ENCODE data around the gene ELAPOR2. TPM values are rescaled to one million over a fixed set of nuclear protein-coding genes. Genes with fewer than 3 reads are reported as not detected.

Gene ELAPOR2
- polyA plus RNA-seq, 1 of the 3 experiments (the other 2 are of a cell fraction): 8.8 TPM

- no peak overlapping the region for H3K4me3 ChIP-seq (ENCODE audit: low read depth in 2 of 2, low read length in 1 of 2)
- POLR2A ChIA-PET: no interaction called here
- H3F3A ChIP-seq (replicated peaks; ENCODE audit: insufficient read depth): no peaks in the 10 kb centered on the region
- H3K9ac ChIP-seq: no peak overlapping the region
- no peak overlapping the region for H3K4me2 ChIP-seq
- no peak overlapping the region for H3K27ac ChIP-seq (ENCODE audit: low read depth in 2 of 2, low read length in 1 of 2)
- peaks cover 74% of the 10 kb centered on the region for H3K79me2 ChIP-seq (ENCODE audit: insufficient read depth)
- H3K4me1 ChIP-seq (ENCODE audit: control insufficient read depth in 1 of 2, insufficient read depth in 2 of 2, low read depth in 1 of 2, low read length in 1 of 2): peaks cover 0 to 5% of the 10 kb centered on the region in 2 experiments; a peak in 2 of 4 replicates
- TF ChIP-seq USF2 (IDR thresholded peaks at IDR 0.05; ENCODE audit: borderline replicate concordance, low read depth, low read length) (no peak), TAF1 (IDR thresholded peaks at IDR 0.05; ENCODE audit: borderline replicate concordance, low read depth, low read length) (no peak), PBX3 (IDR thresholded peaks at IDR 0.05) (no peak), EP300 (IDR thresholded peaks at IDR 0.05; ENCODE audit: borderline replicate concordance in 1 of 2, low read depth in 1 of 2, low read length in 1 of 2) (no peak), SIN3A (IDR thresholded peaks at IDR 0.05; ENCODE audit: borderline replicate concordance, low read depth, low read length) (no peak), EZH2phosphoT487 (IDR thresholded peaks at IDR 0.05; ENCODE audit: borderline replicate concordance, low read depth) (no peak), RCOR1 (IDR thresholded peaks at IDR 0.05; ENCODE audit: low read length) (no peak), GABPA (IDR thresholded peaks at IDR 0.05; ENCODE audit: low read depth) (no peak), REST (IDR thresholded peaks at IDR 0.05; ENCODE audit: low read depth, low read length) (no peak), NFIC (IDR thresholded peaks at IDR 0.05; ENCODE audit: borderline replicate concordance) (no peak), NRF1 (IDR thresholded peaks at IDR 0.05; ENCODE audit: low read depth, low read length) (no peak), FOXJ3 (CRISPR knock-in tag; IDR thresholded peaks at IDR 0.05) (no peak), TCF12 (IDR thresholded peaks at IDR 0.05) (no peak), MXI1 (IDR thresholded peaks at IDR 0.05; ENCODE audit: low read depth, low read length) (no peak), FOXM1 (IDR thresholded peaks at IDR 0.05; ENCODE audit: low read depth) (no peak), CHD2 (IDR thresholded peaks at IDR 0.05; ENCODE audit: low read length, partially characterized antibody) (no peak), TEAD4 (IDR thresholded peaks at IDR 0.05; ENCODE audit: borderline replicate concordance, insufficient read depth) (no peak)
- TF ChIP-seq, protein P1, sequence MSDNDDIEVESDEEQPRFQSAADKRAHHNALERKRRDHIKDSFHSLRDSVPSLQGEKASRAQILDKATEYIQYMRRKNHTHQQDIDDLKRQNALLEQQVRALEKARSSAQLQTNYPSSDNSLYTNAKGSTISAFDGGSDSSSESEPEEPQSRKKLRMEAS (IDR thresholded peaks at IDR 0.05; ENCODE audit: low read depth): no peak
- TF ChIP-seq, protein P2, sequence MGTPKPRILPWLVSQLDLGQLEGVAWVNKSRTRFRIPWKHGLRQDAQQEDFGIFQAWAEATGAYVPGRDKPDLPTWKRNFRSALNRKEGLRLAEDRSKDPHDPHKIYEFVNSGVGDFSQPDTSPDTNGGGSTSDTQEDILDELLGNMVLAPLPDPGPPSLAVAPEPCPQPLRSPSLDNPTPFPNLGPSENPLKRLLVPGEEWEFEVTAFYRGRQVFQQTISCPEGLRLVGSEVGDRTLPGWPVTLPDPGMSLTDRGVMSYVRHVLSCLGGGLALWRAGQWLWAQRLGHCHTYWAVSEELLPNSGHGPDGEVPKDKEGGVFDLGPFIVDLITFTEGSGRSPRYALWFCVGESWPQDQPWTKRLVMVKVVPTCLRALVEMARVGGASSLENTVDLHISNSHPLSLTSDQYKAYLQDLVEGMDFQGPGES (IDR thresholded peaks at IDR 0.05; ENCODE audit: low read depth, low read length): no peak
- no peaks in the 10 kb centered on the region for H3K36me3 ChIP-seq (replicated peaks in 1 of 2; ENCODE audit: control insufficient read depth in 1 of 2, insufficient read depth in 2 of 2, low read length in 1 of 2)
- no peaks in the 10 kb centered on the region for H3K9me2 ChIP-seq
- H2AFZ ChIP-seq (ENCODE audit: low read depth): no peak overlapping the region
- no peak for DNase-seq
- CTCF ChIA-PET: interaction anchor here (0.7 to 3.2 kb wide), 3 partner anchors 10 to 120 kb away, joined by 4 to 7 read pairs (median 6); no protein-coding TSS in a partner anchor
- H3K9me3 ChIP-seq: no peaks in the 10 kb centered on the region
- H4K20me1 ChIP-seq (ENCODE audit: insufficient read depth): peaks cover 12% of the 10 kb centered on the region; the same call in 1 of the 2 replicates
- H3K27me3 ChIP-seq (ENCODE audit: insufficient read depth): no peaks in the 10 kb centered on the region
Measured at GRCh38 chr7:87027900-87028299, 31.6 kb downstream of the ELAPOR2 start.

Measured in SK-N-SH (cell line).